Liver (tissue), 9 donors: ENCODE measurements around the gene TMEM97. TPM values are rescaled to one million over a fixed set of nuclear protein-coding genes. Genes with fewer than 3 reads are reported as not detected.

ENCODE experiments used
- DNase-seq: peaks from one replicate; pipeline ENCODE4 v3.0.0-alpha.2; 2017; ENCODE audit warnings: low spot score
- H3K27ac ChIP-seq, 2 donors: one replicate each; pipeline ENCODE4 v1.7.0; 2013; ENCODE audit warnings: inconsistent platforms in 2 of 2, low read length in 2 of 2, control low read depth in 1 of 2, low read depth in 1 of 2, mild to moderate bottlenecking in 1 of 2
- H3K27me3 ChIP-seq, 4 donors: one replicate each; pipeline versions ENCODE4 v1.6.1 to v1.7.0; 2013; ENCODE audit warnings: low read length in 3 of 4, inconsistent platforms in 1 of 4, mild to moderate bottlenecking in 1 of 4, moderate library complexity in 1 of 4; ENCODE audit not compliant: control insufficient read depth in 4 of 4, insufficient read depth in 4 of 4
- H3K36me3 ChIP-seq, 4 donors: one replicate each; pipeline versions ENCODE4 v1.6.1 to v1.7.0; 2013; ENCODE audit warnings: low read length in 3 of 4, mild to moderate bottlenecking in 3 of 4, low read depth in 1 of 4, moderate library complexity in 1 of 4; ENCODE audit not compliant: control insufficient read depth in 4 of 4, insufficient read depth in 3 of 4
- H3K4me1 ChIP-seq, 4 donors: one replicate each; pipeline versions ENCODE4 v1.6.1 to v1.7.0; 2013; ENCODE audit warnings: low read length in 3 of 4, mild to moderate bottlenecking in 3 of 4, moderate library complexity in 1 of 4; ENCODE audit not compliant: control insufficient read depth in 4 of 4, insufficient read depth in 4 of 4
- H3K4me3 ChIP-seq, 3 donors: one replicate each; pipeline versions ENCODE4 v1.6.1 to v1.7.0; 2013; ENCODE audit warnings: low read length in 3 of 3, control low read depth in 1 of 3, low read depth in 1 of 3, mild to moderate bottlenecking in 1 of 3
- H3K9ac ChIP-seq, 2 donors: one replicate each; pipeline ENCODE4 v1.7.0; 2013; ENCODE audit warnings: low read length in 2 of 2, mild to moderate bottlenecking in 2 of 2, moderate library complexity in 2 of 2, control low read depth in 1 of 2, low read depth in 1 of 2
- H3K9me3 ChIP-seq, 4 donors: one replicate each; pipeline versions ENCODE4 v1.6.1 to v1.7.0; 2013; ENCODE audit warnings: low read length in 3 of 4; ENCODE audit not compliant: control insufficient read depth in 4 of 4
- CTCF ChIP-seq: fragments of 150-350 bp; IDR thresholded peaks from 2 replicates; pipeline ENCODE4 v1.5.1; 2017; ENCODE audit warnings: improper control_type of control experiment, low read depth, low read length; ENCODE audit not compliant: missing input control
- EGR1 ChIP-seq, 2 donors: IDR thresholded peaks; 2 replicates each; pipeline ENCODE4 v1.6.1; 2016 to 2018; ENCODE audit warnings: antibody characterized with exemption in 2 of 2, low read depth in 2 of 2
- FOXA1 ChIP-seq: IDR thresholded peaks from 2 replicates; pipeline ENCODE4 v1.6.1; 2016; ENCODE audit warnings: antibody characterized with exemption
- FOXA2 ChIP-seq: IDR thresholded peaks from 2 replicates; pipeline ENCODE4 v1.6.1; 2016; ENCODE audit warnings: antibody characterized with exemption
- GABPA ChIP-seq, 2 donors: IDR thresholded peaks in 1 of 2; conservative IDR thresholded peaks in 1 of 2; 2 replicates each; pipeline ENCODE4 v1.6.1; 2016; ENCODE audit warnings: antibody characterized with exemption in 2 of 2, mild to moderate bottlenecking in 1 of 2, moderate library complexity in 1 of 2
- HNF4A ChIP-seq, 2 donors: conservative IDR thresholded peaks; 2 replicates each; pipeline ENCODE4 v1.6.1; 2016; ENCODE audit warnings: antibody characterized with exemption in 2 of 2, mild to moderate bottlenecking in 2 of 2
- HNF4G ChIP-seq: IDR thresholded peaks from 2 replicates; pipeline ENCODE4 v1.6.1; 2016; ENCODE audit warnings: antibody characterized with exemption
- JUND ChIP-seq, 2 donors: IDR thresholded peaks; 2 replicates each; pipeline ENCODE4 v1.6.1; 2016; ENCODE audit warnings: antibody characterized with exemption in 2 of 2
- MAX ChIP-seq: IDR thresholded peaks from 2 replicates; pipeline ENCODE4 v1.6.1; 2016; ENCODE audit warnings: antibody characterized with exemption
- RAD21 ChIP-seq, 2 donors: IDR thresholded peaks; 2 replicates each; pipeline ENCODE4 v1.6.1; 2016; ENCODE audit warnings: antibody characterized with exemption in 2 of 2, mild to moderate bottlenecking in 2 of 2
- RXRA ChIP-seq, 2 donors: IDR thresholded peaks; 2 replicates each; pipeline ENCODE4 v1.6.1; 2017 to 2018; ENCODE audit warnings: antibody characterized with exemption in 2 of 2, mild to moderate bottlenecking in 1 of 2
- SP1 ChIP-seq: IDR thresholded peaks from 2 replicates; pipeline ENCODE4 v1.6.1; 2018; ENCODE audit warnings: antibody characterized with exemption, mild to moderate bottlenecking
- TAF1 ChIP-seq: conservative IDR thresholded peaks from 2 replicates; pipeline ENCODE4 v1.6.1; 2016; ENCODE audit warnings: antibody characterized with exemption, mild to moderate bottlenecking
- YY1 ChIP-seq: IDR thresholded peaks from 2 replicates; pipeline ENCODE4 v1.6.1; 2016; ENCODE audit warnings: antibody characterized with exemption, mild to moderate bottlenecking
- ZBTB33 ChIP-seq: IDR thresholded peaks from 2 replicates; pipeline ENCODE4 v1.6.1; 2016; ENCODE audit warnings: antibody characterized with exemption
- WGBS: extraction: QIAGEN DNeasy Blood & Tissue Kit; methylation state at CpG from one replicate; pipeline ENCODE4 v1.1.7; 2013; 5-methylcytosine and 5-hydroxymethylcytosine counted together
- polyA plus RNA-seq, 2 donors: library from polyadenylated mRNA; stranded (reverse) in 1 of 2; unstranded in 1 of 2; fragments of 200-250 nt in 1 of 2; fragments of >200 nt in 1 of 2; fragmentation: Nextera tagmentation in 1 of 2; extraction: Ambion mirVana in 1 of 2; gene quantifications; one replicate each; pipeline versions ENCODE4 v1.2.1 to v1.2.3, GENCODE V29; 2013 to 2015
- total RNA-seq, 2 donors: library from RNA; depleted of rRNA; stranded (reverse); fragments of >200 nt; gene quantifications; one replicate each; pipeline ENCODE4 v1.2.3, GENCODE V29; 2014
- TF ChIP-seq, protein P1 (sequence below): IDR thresholded peaks from 2 replicates; pipeline ENCODE4 v1.6.1; 2016; ENCODE audit warnings: antibody characterized with exemption
- TF ChIP-seq, protein P2 (sequence below): IDR thresholded peaks from 2 replicates; pipeline ENCODE4 v1.6.1; 2016; ENCODE audit warnings: antibody characterized with exemption, mild to moderate bottlenecking
- donor health status: healthy.
- donor health status: healthy.
- donor health status: healthy.
- donor health status: healthy.
- donor health status: healthy.

Gene TMEM97
- total and polyA plus RNA-seq, 4 donors, result 29.5 to 90.2 (median 63.5) TPM

- Histone ChIP-seq H3K36me3 (no peaks in the 10 kb centered on the region), H3K4me1 (no peaks in the 10 kb centered on the region), H3K27me3 (no peaks in the 10 kb centered on the region), H3K9me3 (no peaks in the 10 kb centered on the region), H3K27ac (no peak overlapping the region), H3K9ac (no peak overlapping the region), H3K4me3 (no peak overlapping the region)
- DNase-seq, result no peak
- TF ChIP-seq CTCF (no peak), ZBTB33 (no peak), FOXA1 (no peak), SP1 (no peak), GABPA (IDR thresholded peaks at IDR 0.05 in 1 of 2, conservative IDR thresholded peaks at IDR 0.05 in 1 of 2) (no peak), JUND (IDR thresholded peaks at IDR 0.05) (no peak), RXRA (IDR thresholded peaks at IDR 0.05) (no peak), RAD21 (IDR thresholded peaks at IDR 0.05) (no peak), HNF4A (conservative IDR thresholded peaks at IDR 0.05) (no peak), TAF1 (no peak), FOXA2 (no peak), YY1 (no peak), EGR1 (IDR thresholded peaks at IDR 0.05; ENCODE audit: low read depth in 2 of 2) (no peak), MAX (no peak), HNF4G (no peak)
- TF ChIP-seq, protein P1, sequence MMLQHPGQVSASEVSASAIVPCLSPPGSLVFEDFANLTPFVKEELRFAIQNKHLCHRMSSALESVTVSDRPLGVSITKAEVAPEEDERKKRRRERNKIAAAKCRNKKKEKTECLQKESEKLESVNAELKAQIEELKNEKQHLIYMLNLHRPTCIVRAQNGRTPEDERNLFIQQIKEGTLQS, result no peak
- TF ChIP-seq, protein P2, sequence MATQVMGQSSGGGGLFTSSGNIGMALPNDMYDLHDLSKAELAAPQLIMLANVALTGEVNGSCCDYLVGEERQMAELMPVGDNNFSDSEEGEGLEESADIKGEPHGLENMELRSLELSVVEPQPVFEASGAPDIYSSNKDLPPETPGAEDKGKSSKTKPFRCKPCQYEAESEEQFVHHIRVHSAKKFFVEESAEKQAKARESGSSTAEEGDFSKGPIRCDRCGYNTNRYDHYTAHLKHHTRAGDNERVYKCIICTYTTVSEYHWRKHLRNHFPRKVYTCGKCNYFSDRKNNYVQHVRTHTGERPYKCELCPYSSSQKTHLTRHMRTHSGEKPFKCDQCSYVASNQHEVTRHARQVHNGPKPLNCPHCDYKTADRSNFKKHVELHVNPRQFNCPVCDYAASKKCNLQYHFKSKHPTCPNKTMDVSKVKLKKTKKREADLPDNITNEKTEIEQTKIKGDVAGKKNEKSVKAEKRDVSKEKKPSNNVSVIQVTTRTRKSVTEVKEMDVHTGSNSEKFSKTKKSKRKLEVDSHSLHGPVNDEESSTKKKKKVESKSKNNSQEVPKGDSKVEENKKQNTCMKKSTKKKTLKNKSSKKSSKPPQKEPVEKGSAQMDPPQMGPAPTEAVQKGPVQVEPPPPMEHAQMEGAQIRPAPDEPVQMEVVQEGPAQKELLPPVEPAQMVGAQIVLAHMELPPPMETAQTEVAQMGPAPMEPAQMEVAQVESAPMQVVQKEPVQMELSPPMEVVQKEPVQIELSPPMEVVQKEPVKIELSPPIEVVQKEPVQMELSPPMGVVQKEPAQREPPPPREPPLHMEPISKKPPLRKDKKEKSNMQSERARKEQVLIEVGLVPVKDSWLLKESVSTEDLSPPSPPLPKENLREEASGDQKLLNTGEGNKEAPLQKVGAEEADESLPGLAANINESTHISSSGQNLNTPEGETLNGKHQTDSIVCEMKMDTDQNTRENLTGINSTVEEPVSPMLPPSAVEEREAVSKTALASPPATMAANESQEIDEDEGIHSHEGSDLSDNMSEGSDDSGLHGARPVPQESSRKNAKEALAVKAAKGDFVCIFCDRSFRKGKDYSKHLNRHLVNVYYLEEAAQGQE, result no peak
- WGBS, result 82% methylated on average over 6 of the region's 6 CpGs
These were observed 25.0 kb upstream of the TMEM97 start for GRCh38 chr17:28293994-28294393.
